WERI-Rb-1 (cell line): Measurements from ENCODE around the gene ZNF417.

Source experiments
- DNase-seq: peaks from one replicate; pipeline ENCODE4 v3.0.0-alpha.2; 2020
- H3K27ac ChIP-seq: fragments of 250-450 bp; sonication (Bioruptor Pico); 2 replicates; pipeline ENCODE4 v1.5.1; 2020; ENCODE audit warnings: mild to moderate bottlenecking, moderate library complexity
- H3K27me3 ChIP-seq: fragments of 250-450 bp; sonication (Bioruptor Pico); 2 replicates; pipeline ENCODE4 v1.5.1; 2021; ENCODE audit warnings: mild to moderate bottlenecking, low read depth, moderate library complexity; ENCODE audit not compliant: insufficient read depth, severe bottlenecking
- H3K36me3 ChIP-seq: fragments of 250-450 bp; sonication (Bioruptor Pico); 2 replicates; pipeline ENCODE4 v1.5.1; 2020; ENCODE audit warnings: mild to moderate bottlenecking, moderate library complexity
- H3K4me3 ChIP-seq: 2 replicates; pipeline ENCODE4 v1.5.1; 2011; ENCODE audit warnings: low read depth, mild to moderate bottlenecking, control low read depth, low read length
- H3K9me3 ChIP-seq: fragments of 250-450 bp; sonication (Bioruptor Pico); 2 replicates; pipeline ENCODE4 v1.5.1; 2021; ENCODE audit warnings: mild to moderate bottlenecking, moderate library complexity; ENCODE audit not compliant: severe bottlenecking
- TF ChIP-seq, protein P1 (sequence below): IDR thresholded peaks from 2 replicates; pipeline ENCODE4 v1.5.1; 2011; ENCODE audit warnings: low read depth, mild to moderate bottlenecking, control low read depth, inconsistent platforms, low read length

ZNF417 gene

DNA sequence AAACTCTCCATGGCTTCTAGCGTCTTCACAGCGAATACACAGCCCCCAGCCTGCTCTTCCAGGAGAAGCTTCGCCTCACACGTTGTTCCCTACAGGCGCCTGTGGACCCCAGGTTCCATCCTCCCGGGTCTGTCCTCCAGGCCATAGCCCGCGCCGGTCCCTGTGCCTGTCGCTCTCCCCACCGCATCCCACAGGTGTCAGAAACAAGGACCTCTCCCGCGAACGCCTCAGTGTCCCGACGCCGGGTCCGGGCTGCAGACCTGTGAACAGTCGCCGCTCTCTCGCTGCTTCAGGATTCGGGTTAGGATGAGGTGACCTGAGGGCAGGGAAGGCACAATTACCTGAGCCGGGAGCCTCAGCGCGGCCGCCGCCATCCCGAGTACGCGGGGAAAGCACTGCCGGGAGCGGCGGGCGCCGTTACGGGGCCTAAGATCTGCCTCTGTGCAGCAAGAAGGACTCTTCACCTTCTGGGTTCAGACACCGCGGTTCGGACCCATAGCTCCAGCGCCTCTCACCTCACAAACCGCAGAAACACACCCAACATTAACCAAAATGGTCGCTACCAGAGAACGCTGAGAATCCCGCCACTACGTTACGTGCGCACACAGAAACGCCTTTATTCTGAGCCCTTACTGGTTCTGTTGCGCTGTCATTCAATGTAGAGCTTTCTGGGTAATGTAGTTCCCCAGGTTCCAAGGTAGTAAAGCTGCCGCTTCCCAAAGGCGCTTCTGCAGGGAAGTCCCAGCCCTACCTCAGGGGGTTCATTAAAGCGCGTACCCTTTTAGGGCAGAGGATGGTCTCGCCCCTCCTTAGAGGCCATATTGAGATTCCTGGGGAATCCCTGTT, 18.7 kb upstream of the ZNF417 start, which contains the start of gene ZNF418:
ZNF418 (minus strand) TSS at position 583 of the 846 bp plus-strand sequence. CDS start 1,580 bp downstream, outside the sequence.
- Histone ChIP-seq H3K9me3 (peaks cover 6% of the 10 kb centered on the region), H3K36me3 (peaks cover 64% of the 10 kb centered on the region), H3K4me3 (peak within 1 kb of the TSS; percentile 88), H3K27ac (peak within 1 kb of the TSS; percentile 87), H3K27me3 (no peaks in the 10 kb centered on the region)
- peak; percentile 77 for DNase-seq
- TF ChIP-seq, protein P1, sequence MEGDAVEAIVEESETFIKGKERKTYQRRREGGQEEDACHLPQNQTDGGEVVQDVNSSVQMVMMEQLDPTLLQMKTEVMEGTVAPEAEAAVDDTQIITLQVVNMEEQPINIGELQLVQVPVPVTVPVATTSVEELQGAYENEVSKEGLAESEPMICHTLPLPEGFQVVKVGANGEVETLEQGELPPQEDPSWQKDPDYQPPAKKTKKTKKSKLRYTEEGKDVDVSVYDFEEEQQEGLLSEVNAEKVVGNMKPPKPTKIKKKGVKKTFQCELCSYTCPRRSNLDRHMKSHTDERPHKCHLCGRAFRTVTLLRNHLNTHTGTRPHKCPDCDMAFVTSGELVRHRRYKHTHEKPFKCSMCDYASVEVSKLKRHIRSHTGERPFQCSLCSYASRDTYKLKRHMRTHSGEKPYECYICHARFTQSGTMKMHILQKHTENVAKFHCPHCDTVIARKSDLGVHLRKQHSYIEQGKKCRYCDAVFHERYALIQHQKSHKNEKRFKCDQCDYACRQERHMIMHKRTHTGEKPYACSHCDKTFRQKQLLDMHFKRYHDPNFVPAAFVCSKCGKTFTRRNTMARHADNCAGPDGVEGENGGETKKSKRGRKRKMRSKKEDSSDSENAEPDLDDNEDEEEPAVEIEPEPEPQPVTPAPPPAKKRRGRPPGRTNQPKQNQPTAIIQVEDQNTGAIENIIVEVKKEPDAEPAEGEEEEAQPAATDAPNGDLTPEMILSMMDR = no peak

DNA sequence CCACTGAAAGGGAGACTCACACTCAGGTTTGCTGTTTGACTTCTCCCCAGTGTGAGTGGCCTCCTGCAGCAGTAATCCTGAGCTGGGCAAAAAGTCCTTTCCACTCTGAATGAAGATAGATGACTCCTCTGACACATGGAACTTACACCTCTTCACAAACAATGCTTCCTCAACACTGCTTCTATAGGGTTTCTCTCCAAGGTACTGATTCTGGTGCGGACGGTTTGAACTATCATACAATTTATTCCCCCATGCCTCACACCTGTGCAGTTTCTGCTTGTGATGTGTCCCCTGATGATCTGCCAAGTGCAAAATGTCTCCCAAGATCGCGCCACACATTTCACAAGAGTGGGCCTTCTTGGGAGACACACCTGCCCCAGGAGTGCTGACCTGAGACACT, 11.2 kb upstream of the ZNF417 start:
- Histone ChIP-seq H3K36me3 (peaks cover 88% of the 10 kb centered on the region), H3K27me3 (no peaks in the 10 kb centered on the region), H3K9me3 (peaks cover 9% of the 10 kb centered on the region), H3K27ac (no peak overlapping the region), H3K4me3 (no peak overlapping the region)
- TF ChIP-seq, protein P1 = no peak
- DNase-seq = no peak

- H3K27ac ChIP-seq = no peak overlapping the region
Observed at GRCh38 chr19:57914531-57914930, 1.9 kb downstream of the ZNF417 start.

GRCh38 chr19:57907394-57907793, 9.0 kb downstream of the ZNF417 start:
- DNase-seq = no peak

More at GRCh38 chr19:57914531-57914930, 1.9 kb downstream of the ZNF417 start:
- TF ChIP-seq, protein P1 = no peak
- Histone ChIP-seq H3K36me3 (peaks cover 42% of the 10 kb centered on the region), H3K4me3 (no peak overlapping the region), H3K9me3 (no peaks in the 10 kb centered on the region), H3K27me3 (no peaks in the 10 kb centered on the region)
- no peak for DNase-seq

GRCh38 chr19:57905258-57905657, 11.1 kb downstream of the ZNF417 start:
- TF ChIP-seq, protein P1 = no peak
- Histone ChIP-seq H3K9me3 (no peaks in the 10 kb centered on the region), H3K27me3 (no peaks in the 10 kb centered on the region), H3K4me3 (no peak overlapping the region), H3K27ac (no peak overlapping the region), H3K36me3 (peaks cover 12% of the 10 kb centered on the region)
- no peak for DNase-seq

More at GRCh38 chr19:57907394-57907793, 9.0 kb downstream of the ZNF417 start:
- H3K36me3 ChIP-seq = peaks cover 24% of the 10 kb centered on the region
- TF ChIP-seq, protein P1 = no peak
- no peaks in the 10 kb centered on the region for H3K27me3 ChIP-seq
- no peaks in the 10 kb centered on the region for H3K9me3 ChIP-seq
- H3K4me3 ChIP-seq = no peak overlapping the region
- no peak overlapping the region for H3K27ac ChIP-seq
